PC-3 (cell line): ENCODE data around the gene MLPH.

Experiments
- CTCF ChIP-seq: fragments of 300-600 bp; sonication (generic); conservative IDR thresholded peaks from 2 replicates; pipeline ENCODE4 v1.5.1; 2017; ENCODE audit warnings: antibody characterized with exemption, low read depth, mild to moderate bottlenecking, low read length
- EZH2 ChIP-seq: fragments of 300-600 bp; sonication (generic); IDR thresholded peaks from one replicate; pipeline ENCODE4 v1.6.1; 2017; ENCODE audit warnings: antibody characterized with exemption, mild to moderate bottlenecking, low read length; ENCODE audit not compliant: unreplicated experiment
- EZH2phosphoT487 ChIP-seq: fragments of 300-600 bp; sonication (generic); IDR thresholded peaks from 2 replicates; pipeline ENCODE4 v1.6.1; 2018; ENCODE audit warnings: mild to moderate bottlenecking, antibody characterized with exemption, low read length, borderline replicate concordance

- TF ChIP-seq EZH2 (no peak), CTCF (no peak), EZH2phosphoT487 (no peak)
Observed at GRCh38 chr2:237491515-237492118, 4.6 kb downstream of the MLPH start.
